Motor neuron (in vitro differentiated cells): ENCODE measurements around the gene ARRB1. TPM values are rescaled to one million over a fixed set of nuclear protein-coding genes. Genes with fewer than 3 reads are reported as not detected.
"Not testable (repeated sequence)": the region's sequence is repeated elsewhere in the genome, so short reads cannot be mapped to it uniquely, and the experiment has no call there.

Experiments used
- ATAC-seq, 8 experiments: fragments of 200-7000 bp; cut with Tn5 transposase; replicated peaks in 6 of 8; 2 replicates each; pipeline ENCODE4 v1.8.0; 2021; ENCODE audit warnings: mild to moderate bottlenecking in 8 of 8, moderate library complexity in 8 of 8
- H3K27ac ChIP-seq, 2 donors: fragments of 250-450 bp; sonication (Bioruptor Pico); 2 replicates each; pipeline ENCODE4 v1.9.0; 2021; ENCODE audit warnings: antibody characterized with exemption in 2 of 2, mild to moderate bottlenecking in 2 of 2, moderate library complexity in 1 of 2
- H3K4me1 ChIP-seq, 2 donors: fragments of 250-450 bp; sonication (Bioruptor Pico); replicated peaks in 1 of 2; 2 replicates each; pipeline ENCODE4 v1.6.1; 2021; ENCODE audit warnings: antibody characterized with exemption in 2 of 2, mild to moderate bottlenecking in 2 of 2, moderate library complexity in 1 of 2
- H3K4me3 ChIP-seq, 5 donors: fragments of 250-450 bp; sonication (Bioruptor Pico); 2 replicates each; pipeline ENCODE4 v1.9.0; 2021; ENCODE audit warnings: antibody characterized with exemption in 5 of 5, mild to moderate bottlenecking in 5 of 5, moderate library complexity in 4 of 5
- WGBS, 10 experiments: fragments of 450-650 bp; shearing (Covaris generic); methylation state at CpG; one replicate each; pipeline ENCODE4 v1.0.0; 2022; 5-methylcytosine and 5-hydroxymethylcytosine counted together
- in situ Hi-C, 9 experiments: fragments of 400-800 bp; cut with MboI; loops; one replicate each; pipeline ENCODE4 v1.15.0; 2021; ENCODE audit warnings: low sequenced_read_pairs in 9 of 9, low pct_unique_long_range_greater_than_20kb in 2 of 9; ENCODE audit not compliant: unreplicated experiment in 9 of 9
- total RNA-seq, 8 experiments: library from RNA; unstranded; fragments of 300-600 nt; gene quantifications; 2 replicates each; pipeline versions ENCODE4 v1.2.3 to v1.2.4, GENCODE V29; 2022

Gene ARRB1
- total RNA-seq, 8 experiments from 2014 or later, result 5.6 to 20.3 (median 14.0) TPM

DNA sequence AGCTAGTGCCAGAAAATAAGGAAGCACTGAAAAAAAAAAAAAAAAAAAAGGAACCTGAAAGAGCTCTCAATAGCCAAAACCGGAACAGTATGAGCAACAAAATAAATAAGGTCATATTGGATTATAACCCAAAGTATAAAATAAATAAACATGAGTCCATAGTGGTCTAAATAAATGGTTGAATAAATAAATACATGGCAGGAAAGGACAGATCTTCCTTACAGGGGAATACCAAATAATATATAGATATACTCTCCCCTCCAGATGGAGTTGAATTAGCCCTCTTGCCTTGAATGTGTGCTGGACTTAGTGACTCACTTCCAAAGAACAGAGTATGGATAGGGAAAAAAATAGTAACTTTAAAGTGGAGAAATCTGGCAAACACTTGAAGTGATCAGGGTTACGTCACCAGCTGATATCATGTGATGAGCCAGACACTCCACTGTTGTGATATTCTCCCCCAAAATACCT is 14.3 kb upstream of the ARRB1 start:
- no peak overlapping the region for H3K27ac ChIP-seq
- 22 to 94% (median 60%) methylated on average over 1 to 2 of the region's 2 CpGs; no CpG with 5 or more reads in 1 of the 10 experiments for WGBS, 10 experiments
- no peak overlapping the region for H3K4me3 ChIP-seq
- peak in 4 of 8 experiments; percentile 25 to 84 (median 46) for ATAC-seq
- in situ Hi-C loops, result no loop called here
- H3K4me1 ChIP-seq, result no peaks in the 10 kb centered on the region

DNA sequence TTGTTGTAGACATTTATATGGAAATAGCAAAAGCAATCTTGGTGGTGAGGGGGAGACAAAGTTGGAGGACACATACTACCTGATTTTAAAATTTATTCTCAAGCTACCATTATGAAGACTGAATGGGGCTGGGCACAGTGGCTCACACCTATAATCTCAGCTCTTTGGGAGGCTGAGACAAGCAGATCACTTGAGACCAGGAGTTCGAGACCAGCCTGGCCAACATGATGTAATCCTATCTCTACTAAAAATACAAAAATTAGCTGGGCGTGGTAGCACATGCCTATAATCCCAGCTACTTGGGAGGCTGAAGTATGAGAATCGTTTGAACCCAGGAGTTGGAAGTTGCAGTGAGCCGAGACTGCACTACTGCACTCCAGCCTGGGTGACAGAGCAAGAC is 10.8 kb upstream of the ARRB1 start:
- peak in 1 of 8 experiments; percentile 22 for ATAC-seq
- in situ Hi-C loops, H3K27ac ChIP-seq, H3K4me1 ChIP-seq, H3K4me3 ChIP-seq: not testable (repeated sequence)
- WGBS, 10 experiments, result 14 to 100% (median 72%) methylated on average over 1 to 3 of the region's 4 CpGs; no CpG with 5 or more reads in 4 of the 10 experiments

DNA sequence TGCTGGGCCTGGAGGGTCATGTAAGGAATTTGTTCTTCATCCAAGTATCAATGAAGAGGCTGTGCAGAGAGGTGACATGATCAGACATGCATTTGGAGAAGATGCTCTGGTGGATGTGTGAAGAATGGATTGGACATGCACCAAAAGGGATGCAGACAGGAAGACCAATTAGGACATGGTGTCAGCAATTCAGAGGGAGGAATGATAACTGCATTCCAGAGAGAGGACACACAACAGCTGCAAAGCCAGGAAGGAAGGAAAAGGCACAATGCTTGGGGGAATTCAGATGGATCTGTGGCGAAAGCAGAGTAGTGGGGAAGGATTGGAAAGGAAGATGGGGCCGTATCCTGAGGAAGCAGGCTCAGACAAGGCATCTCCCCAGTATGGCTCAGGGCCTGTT is 5.2 kb upstream of the ARRB1 start:
- Histone ChIP-seq H3K27ac (no peak overlapping the region), H3K4me1 (peaks cover 0 to 2% of the 10 kb centered on the region in 2 donors), H3K4me3 (no peak overlapping the region)
- ATAC-seq, result no peak
- in situ Hi-C loops, result no loop called here
- 20 to 100% (median 83%) methylated on average over 1 to 2 of the region's 2 CpGs; no CpG with 5 or more reads in 3 of the 10 experiments for WGBS, 10 experiments

GRCh38 chr11:75355051-75355450 is 3.6 kb upstream of the ARRB1 start:
- Histone ChIP-seq H3K4me3 (no peak overlapping the region), H3K4me1 (peaks cover 11 to 15% of the 10 kb centered on the region in 2 donors), H3K27ac (no peak overlapping the region)
- WGBS, 10 experiments, result 61 to 95% (median 88%) methylated on average over 1 to 4 of the region's 10 CpGs; no CpG with 5 or more reads in 5 of the 10 experiments
- in situ Hi-C loops, result no loop called here
- no peak for ATAC-seq

DNA sequence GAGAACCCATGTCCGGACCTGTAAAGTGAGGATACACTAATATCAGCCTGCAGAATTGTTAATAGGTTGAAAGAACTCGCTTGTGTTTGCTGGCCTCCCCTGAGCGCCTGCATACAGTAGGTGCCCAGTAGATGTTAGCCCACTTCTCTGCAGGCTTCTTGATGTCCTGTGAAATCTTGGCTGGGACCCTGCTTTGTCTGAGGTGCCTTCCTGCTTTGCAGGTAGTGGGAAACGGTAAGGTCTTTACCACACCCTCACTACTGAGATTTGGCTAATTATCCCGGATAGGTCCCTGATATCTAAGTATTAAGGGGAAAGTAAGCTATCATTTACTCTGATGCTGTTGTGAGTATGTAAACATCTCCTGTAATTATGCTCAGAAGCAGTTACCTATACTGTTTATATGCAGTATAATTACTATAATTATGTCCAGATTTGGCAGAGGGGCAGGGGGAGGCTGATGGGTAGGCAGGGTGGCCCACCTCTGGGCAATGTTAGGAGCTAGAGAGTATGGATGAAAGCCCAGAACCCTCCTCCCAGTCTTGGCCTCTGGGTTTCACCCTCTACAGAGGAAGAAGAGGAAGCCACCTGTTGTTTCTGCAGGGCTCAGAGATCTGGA is 1.2 kb upstream of the ARRB1 start:
- Histone ChIP-seq H3K4me1 (peaks cover 22 to 29% of the 10 kb centered on the region in 2 donors), H3K27ac (peak overlapping the region in 1 of 2 donors; percentile 72), H3K4me3 (peak overlapping the region in 1 of 5 donors; percentile 37)
- whole genome bisulfite sequencing, 10 experiments, result 34 to 93% (median 84%) methylated on average over 1 to 5 of the region's 5 CpGs; no CpG with 5 or more reads in 6 of the 10 experiments
- ATAC-seq, result no peak
- in situ Hi-C loops, result no loop called here

DNA sequence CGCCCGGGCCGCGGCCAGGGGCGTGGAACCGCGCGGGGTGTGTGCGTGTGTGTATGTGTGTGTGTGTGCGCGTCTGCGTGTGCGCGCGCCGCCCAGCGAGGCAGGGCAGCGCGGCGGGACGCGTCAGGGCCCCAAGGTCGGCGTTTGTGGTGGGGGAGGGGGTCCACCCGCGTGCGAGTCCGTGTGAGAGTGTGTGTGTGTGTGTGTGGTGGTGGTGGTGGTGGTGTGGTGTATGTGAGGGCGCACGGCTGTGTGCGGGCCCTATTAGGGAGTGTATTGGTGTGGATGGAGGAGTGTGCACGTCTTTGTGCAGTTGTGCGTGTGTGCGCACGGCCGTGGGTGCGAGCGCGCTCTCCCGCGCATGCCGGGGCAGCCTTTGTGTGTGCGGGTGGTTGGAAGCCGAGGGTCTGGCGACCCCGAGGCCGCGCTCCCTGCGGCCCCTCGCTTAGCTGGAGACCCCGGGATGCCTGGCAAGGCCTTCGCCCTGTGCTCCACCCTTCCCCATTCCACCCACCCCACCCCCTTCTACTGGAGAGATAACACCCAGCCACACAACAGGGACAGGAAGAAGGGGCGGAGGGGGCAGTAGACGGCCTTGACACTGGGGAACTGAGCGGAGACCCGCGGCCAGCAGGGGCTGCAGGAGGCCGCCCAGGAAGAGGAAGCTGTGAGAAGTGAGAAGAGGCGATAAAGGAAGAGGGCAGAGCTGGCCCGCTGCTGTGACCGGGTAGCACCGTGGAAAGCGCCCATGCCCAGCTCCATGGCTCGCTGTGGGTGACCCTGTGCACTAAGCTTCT is 528 bp upstream of the ARRB1 start:
- in situ Hi-C loops, result no loop called here
- Histone ChIP-seq H3K4me1 (peaks cover 22 to 29% of the 10 kb centered on the region in 2 donors), H3K4me3 (peak overlapping the region; percentile 36 to 50 (median 44)), H3K27ac (peak overlapping the region; percentile 59 to 72)
- peak in 7 of 8 experiments; percentile 33 to 87 (median 81) for ATAC-seq
- 12 to 47% methylated on average over 8 to 42 of the region's 64 CpGs; no CpG with 5 or more reads in 8 of the 10 experiments for WGBS, 10 experiments

- H3K4me3 ChIP-seq, result peak overlapping the region; percentile 36 to 50 (median 44)
- 0 to 30% (median 25%) methylated on average over 4 to 6 of the region's 47 CpGs; no CpG with 5 or more reads in 7 of the 10 experiments for WGBS, 10 experiments
- in situ Hi-C loops, result no loop called here
- peaks cover 22 to 29% of the 10 kb centered on the region in 2 donors for H3K4me1 ChIP-seq
- peak overlapping the region; percentile 59 to 72 for H3K27ac ChIP-seq
- ATAC-seq, result peak; percentile 23 to 50 (median 44)
These were observed 519 bp downstream of the ARRB1 start for GRCh38 chr11:75350743-75351540.

DNA sequence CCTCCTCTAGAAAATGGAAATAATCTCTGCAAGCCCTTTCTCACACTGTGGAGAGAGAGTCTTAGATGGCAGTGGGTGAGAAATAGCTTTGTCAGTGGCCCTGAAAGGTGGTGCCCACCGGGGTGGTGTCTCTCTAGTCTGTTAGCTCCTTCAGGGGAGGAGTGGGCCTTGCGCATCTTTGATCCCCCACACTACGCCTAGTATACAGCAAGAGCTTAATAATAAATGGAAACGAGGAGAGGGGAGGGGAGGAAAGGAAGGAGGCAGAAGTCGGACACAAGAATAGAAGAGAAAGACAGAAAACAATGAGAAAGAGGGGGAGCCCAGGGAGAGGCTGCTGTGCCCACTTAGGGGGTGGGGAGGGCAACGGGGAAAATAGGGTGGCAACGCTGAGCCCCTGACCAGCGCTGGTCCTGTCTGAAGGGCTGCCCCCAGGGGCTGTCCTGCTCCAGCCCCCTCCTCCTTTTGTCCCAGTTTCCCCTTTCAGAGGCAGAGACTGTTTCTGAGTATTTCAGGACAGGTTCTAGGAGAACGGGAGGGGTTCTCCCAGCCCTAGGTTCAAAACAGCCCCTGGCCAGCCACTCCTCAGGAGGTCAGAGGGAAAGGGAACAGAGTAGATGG is 1.2 kb downstream of the ARRB1 start:
- in situ Hi-C loops, result no loop called here
- peak overlapping the region in 4 of 5 donors; percentile 36 to 50 (median 46) for H3K4me3 ChIP-seq
- H3K27ac ChIP-seq, result no peak overlapping the region
- ATAC-seq, result no peak
- peaks cover 22 to 32% of the 10 kb centered on the region in 2 donors for H3K4me1 ChIP-seq
- WGBS, 10 experiments, result 0 to 85% (median 60%) methylated on average over 1 to 5 of the region's 9 CpGs; no CpG with 5 or more reads in 3 of the 10 experiments

DNA sequence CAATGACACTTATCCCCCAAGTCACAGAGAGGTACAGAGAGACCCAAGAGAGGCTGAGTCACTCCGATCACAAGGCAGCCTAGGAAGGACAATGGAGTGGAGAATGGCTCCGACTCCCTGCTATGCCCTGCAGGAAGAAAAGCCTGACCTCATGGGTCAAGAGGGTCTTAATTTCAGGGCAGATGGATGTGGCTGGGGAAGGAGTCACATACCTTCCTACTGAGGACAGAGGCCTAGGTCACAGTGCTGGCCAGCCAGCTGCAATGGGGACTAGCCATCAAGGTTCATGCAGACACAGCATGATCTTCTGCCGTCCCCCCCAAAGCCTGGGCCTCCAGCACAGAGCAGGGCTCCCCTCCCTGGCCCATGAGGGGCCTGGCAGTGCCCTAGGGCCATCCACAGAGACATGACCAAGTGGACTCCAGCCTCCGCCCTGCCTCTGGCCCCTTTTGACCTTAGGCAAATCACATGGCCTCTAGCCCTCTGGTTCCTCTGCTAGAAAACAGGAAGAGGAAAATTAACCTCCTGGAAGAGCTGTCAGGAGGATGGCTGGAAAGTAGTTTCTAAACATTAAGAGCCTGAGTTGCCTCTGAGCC is 1.8 kb downstream of the ARRB1 start:
- peaks cover 22 to 38% of the 10 kb centered on the region in 2 donors for H3K4me1 ChIP-seq
- no peak for ATAC-seq
- 40 to 100% (median 71%) methylated on average over 1 to 2 of the region's 4 CpGs; no CpG with 5 or more reads in 5 of the 10 experiments for WGBS, 10 experiments
- in situ Hi-C loops, result no loop called here
- H3K27ac ChIP-seq, result no peak overlapping the region
- no peak overlapping the region for H3K4me3 ChIP-seq

- H3K27ac ChIP-seq, result no peak overlapping the region
- ATAC-seq, result peak in 3 of 8 experiments; percentile 8 to 44 (median 33)
- H3K4me3 ChIP-seq, result no peak overlapping the region
- in situ Hi-C loops, result no loop called here
- 0 to 100% (median 65%) methylated on average over 1 to 6 of the region's 8 CpGs; no CpG with 5 or more reads in 1 of the 10 experiments for WGBS, 10 experiments
- peaks cover 22 to 47% of the 10 kb centered on the region in 2 donors for H3K4me1 ChIP-seq
These were observed 3.5 kb downstream of the ARRB1 start for GRCh38 chr11:75347781-75348566.

- Histone ChIP-seq H3K27ac (no peak overlapping the region), H3K4me3 (no peak overlapping the region), H3K4me1 (peaks cover 22 to 47% of the 10 kb centered on the region in 2 donors)
- WGBS, 10 experiments, result 44 to 93% (median 80%) methylated on average over 2 to 8 of the region's 11 CpGs; no CpG with 5 or more reads in 5 of the 10 experiments
- ATAC-seq, result no peak
- in situ Hi-C loops, result no loop called here
These were observed 4.4 kb downstream of the ARRB1 start for GRCh38 chr11:75346912-75347647.
